ENCODE data around the gene TP63.
"Not testable (repeated sequence)": the region's sequence is repeated elsewhere in the genome, so short reads cannot be mapped to it uniquely, and the experiment has no call there.

- not testable (repeated sequence) for TF ChIP-seq ZNF274 (IDR thresholded peaks at IDR 0.05; ENCODE audit: low read depth, low read length); YY1 (IDR thresholded peaks at IDR 0.05; ENCODE audit: insufficient read depth, insufficient read length)
Observed at GRCh38 chr3:189672346-189672745, 41.2 kb downstream of the TP63 start.
